ENCODE results near the gene ZNF784. TPM values are rescaled to one million over a fixed set of nuclear protein-coding genes. Genes with fewer than 3 reads are reported as not detected.

The ZNF784 gene
- total RNA-seq, 2 donors from 2014 or later = 2.6 to 4.5 TPM

DNA sequence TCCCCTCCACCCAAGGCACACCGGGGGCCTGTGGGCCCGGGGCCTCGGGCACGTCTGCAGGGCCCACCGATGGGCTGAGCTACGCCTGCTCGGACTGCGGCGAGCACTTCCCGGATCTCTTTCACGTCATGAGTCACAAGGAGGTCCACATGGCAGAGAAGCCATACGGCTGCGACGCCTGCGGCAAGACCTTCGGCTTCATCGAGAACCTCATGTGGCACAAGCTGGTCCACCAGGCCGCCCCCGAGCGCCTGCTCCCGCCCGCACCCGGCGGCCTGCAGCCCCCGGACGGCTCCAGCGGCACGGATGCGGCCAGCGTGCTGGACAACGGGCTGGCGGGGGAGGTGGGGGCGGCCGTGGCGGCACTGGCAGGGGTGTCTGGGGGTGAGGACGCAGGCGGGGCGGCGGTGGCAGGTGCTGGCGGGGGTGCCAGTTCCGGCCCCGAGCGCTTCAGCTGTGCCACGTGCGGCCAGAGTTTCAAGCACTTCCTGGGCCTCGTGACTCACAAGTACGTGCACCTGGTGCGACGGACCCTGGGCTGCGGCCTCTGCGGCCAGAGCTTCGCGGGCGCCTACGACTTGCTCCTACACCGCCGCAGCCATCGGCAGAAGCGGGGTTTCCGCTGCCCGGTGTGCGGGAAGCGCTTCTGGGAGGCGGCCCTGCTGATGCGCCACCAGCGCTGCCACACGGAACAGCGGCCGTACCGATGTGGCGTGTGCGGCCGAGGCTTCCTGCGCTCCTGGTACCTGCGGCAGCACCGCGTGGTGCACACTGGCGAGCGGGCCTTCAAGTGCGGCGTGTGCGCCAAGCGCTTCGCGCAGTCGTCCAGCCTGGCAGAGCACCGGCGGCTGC, 8.6 kb downstream of the ZNF784 start:
- DNase-seq (ENCODE audit: low spot score) = no peak
- Mint-ChIP-seq H3K9me3 (no peaks in the 10 kb centered on the region), H3K27me3 (no peaks in the 10 kb centered on the region), H3K27ac (no peak overlapping the region), H3K4me3 (no peak overlapping the region), H3K4me1 (ENCODE audit: low read depth in 2 of 2) (peaks cover 19 to 28% of the 10 kb centered on the region in 2 donors), H3K36me3 (peaks cover 4% of the 10 kb centered on the region)
- no peak for ATAC-seq

DNA sequence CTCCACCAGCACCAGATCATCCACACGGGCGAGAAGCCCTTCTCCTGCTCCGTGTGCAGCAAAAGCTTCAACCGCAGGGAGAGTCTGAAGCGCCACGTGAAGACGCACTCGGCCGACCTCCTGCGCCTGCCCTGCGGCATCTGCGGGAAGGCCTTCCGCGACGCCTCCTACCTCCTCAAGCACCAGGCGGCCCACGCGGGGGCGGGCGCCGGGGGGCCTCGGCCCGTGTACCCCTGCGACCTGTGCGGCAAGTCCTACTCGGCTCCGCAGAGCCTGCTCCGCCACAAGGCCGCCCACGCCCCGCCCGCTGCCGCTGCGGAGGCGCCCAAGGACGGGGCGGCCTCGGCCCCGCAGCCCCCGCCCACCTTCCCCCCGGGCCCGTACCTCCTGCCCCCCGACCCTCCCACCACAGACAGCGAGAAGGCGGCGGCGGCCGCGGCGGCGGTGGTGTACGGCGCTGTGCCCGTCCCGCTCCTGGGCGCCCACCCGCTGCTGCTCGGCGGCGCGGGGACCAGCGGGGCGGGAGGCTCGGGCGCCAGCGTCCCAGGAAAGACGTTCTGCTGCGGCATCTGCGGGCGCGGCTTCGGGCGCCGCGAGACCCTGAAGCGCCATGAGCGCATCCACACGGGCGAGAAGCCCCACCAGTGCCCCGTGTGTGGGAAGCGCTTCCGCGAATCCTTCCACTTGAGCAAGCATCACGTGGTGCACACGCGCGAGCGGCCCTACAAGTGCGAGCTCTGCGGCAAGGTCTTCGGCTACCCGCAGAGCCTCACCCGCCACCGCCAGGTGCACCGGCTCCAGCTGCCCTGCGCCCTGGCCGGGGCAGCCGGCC, 9.4 kb downstream of the ZNF784 start:
- Mint-ChIP-seq H3K4me1 (ENCODE audit: low read depth in 2 of 2) (peaks cover 13 to 25% of the 10 kb centered on the region in 2 donors), H3K36me3 (peaks cover 4% of the 10 kb centered on the region), H3K27ac (no peak overlapping the region), H3K9me3 (no peaks in the 10 kb centered on the region), H3K4me3 (no peak overlapping the region), H3K27me3 (no peaks in the 10 kb centered on the region)
- ATAC-seq (no peak), DNase-seq (ENCODE audit: low spot score) (no peak)

- Mint-ChIP-seq H3K36me3 (peaks cover 4% of the 10 kb centered on the region), H3K27ac (no peak overlapping the region)
Observed at GRCh38 chr19:55613930-55614710, 10.2 kb downstream of the ZNF784 start.

GRCh38 chr19:55613396-55613795, 11.0 kb downstream of the ZNF784 start:
- Mint-ChIP-seq H3K27me3 (no peaks in the 10 kb centered on the region), H3K36me3 (peaks cover 4% of the 10 kb centered on the region), H3K27ac (no peak overlapping the region), H3K9me3 (no peaks in the 10 kb centered on the region), H3K4me3 (no peak overlapping the region), H3K4me1 (ENCODE audit: low read depth in 2 of 2) (peaks cover 20 to 37% of the 10 kb centered on the region in 2 donors)
- ATAC-seq = no peak
- DNase-seq (ENCODE audit: low spot score) = no peak

More at GRCh38 chr19:55613930-55614710, 10.2 kb downstream of the ZNF784 start:
- Mint-ChIP-seq H3K27me3 (no peaks in the 10 kb centered on the region), H3K4me1 (ENCODE audit: low read depth in 2 of 2) (peaks cover 16 to 33% of the 10 kb centered on the region in 2 donors), H3K4me3 (no peak overlapping the region), H3K9me3 (no peaks in the 10 kb centered on the region)
- ATAC-seq = no peak
- no peak for DNase-seq (ENCODE audit: low spot score)

GRCh38 chr19:55611983-55612645, 12.3 kb downstream of the ZNF784 start:
- Mint-ChIP-seq H3K36me3 (no peaks in the 10 kb centered on the region), H3K27me3 (no peaks in the 10 kb centered on the region), H3K27ac (no peak overlapping the region), H3K9me3 (no peaks in the 10 kb centered on the region), H3K4me1 (ENCODE audit: low read depth in 2 of 2) (peaks cover 30 to 44% of the 10 kb centered on the region in 2 donors), H3K4me3 (no peak overlapping the region)
- ATAC-seq (no peak), DNase-seq (ENCODE audit: low spot score) (no peak)

- Mint-ChIP-seq H3K4me1 (ENCODE audit: low read depth in 2 of 2) (peaks cover 37 to 51% of the 10 kb centered on the region in 2 donors), H3K27ac (peak overlapping the region in 1 of 2 donors; percentile 66), H3K9me3 (no peaks in the 10 kb centered on the region), H3K36me3 (no peaks in the 10 kb centered on the region), H3K4me3 (no peak overlapping the region), H3K27me3 (no peaks in the 10 kb centered on the region)
- no peak for DNase-seq (ENCODE audit: low spot score)
- ATAC-seq = no peak
Observed at GRCh38 chr19:55611300-55611982, 12.9 kb downstream of the ZNF784 start.

- no peaks in the 10 kb centered on the region for H3K27me3 Mint-ChIP-seq
- no peaks in the 10 kb centered on the region for H3K36me3 Mint-ChIP-seq
- DNase-seq (ENCODE audit: low spot score) = no peak
- no peaks in the 10 kb centered on the region for H3K9me3 Mint-ChIP-seq
- H3K4me1 Mint-ChIP-seq (ENCODE audit: low read depth in 2 of 2) = peaks cover 51 to 63% of the 10 kb centered on the region in 2 donors
- no peak for ATAC-seq
- H3K27ac Mint-ChIP-seq = peak overlapping the region in 1 of 2 donors; percentile 66
- no peak overlapping the region for H3K4me3 Mint-ChIP-seq
Observed at GRCh38 chr19:55609326-55609725, 15.0 kb downstream of the ZNF784 start.

DNA sequence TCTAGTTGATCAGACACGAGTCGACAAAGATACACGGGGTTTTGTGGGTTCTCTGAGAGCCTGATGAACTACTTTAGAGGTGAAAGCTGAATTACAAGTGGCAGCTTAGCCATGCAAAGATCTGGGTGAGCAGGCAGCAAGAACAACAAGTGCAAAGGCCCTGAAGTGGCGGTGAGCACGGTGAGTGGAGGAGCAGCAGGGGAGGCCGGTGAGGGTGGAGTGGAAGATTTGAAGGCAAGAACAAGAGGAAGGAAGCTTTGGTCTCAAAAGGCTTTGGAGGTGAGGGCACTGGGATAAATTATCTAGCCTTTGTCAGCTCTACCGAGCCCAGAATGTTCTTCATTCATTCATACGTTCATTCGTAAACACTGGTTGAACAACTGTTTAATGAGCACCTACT, 17.5 kb downstream of the ZNF784 start:
- peaks cover 49 to 64% of the 10 kb centered on the region in 2 donors for H3K4me1 Mint-ChIP-seq (ENCODE audit: low read depth in 2 of 2)
- ATAC-seq (no peak), DNase-seq (ENCODE audit: low spot score) (no peak)
- H3K9me3 Mint-ChIP-seq = no peaks in the 10 kb centered on the region
- H3K4me3 Mint-ChIP-seq = peak overlapping the region; percentile 94
- H3K27ac Mint-ChIP-seq = peak overlapping the region; percentile 88 to 95
- H3K27me3 Mint-ChIP-seq = no peaks in the 10 kb centered on the region
- no peaks in the 10 kb centered on the region for H3K36me3 Mint-ChIP-seq

- ATAC-seq = no peak
Observed at GRCh38 chr19:55606471-55606787, 17.9 kb downstream of the ZNF784 start.

DNA sequence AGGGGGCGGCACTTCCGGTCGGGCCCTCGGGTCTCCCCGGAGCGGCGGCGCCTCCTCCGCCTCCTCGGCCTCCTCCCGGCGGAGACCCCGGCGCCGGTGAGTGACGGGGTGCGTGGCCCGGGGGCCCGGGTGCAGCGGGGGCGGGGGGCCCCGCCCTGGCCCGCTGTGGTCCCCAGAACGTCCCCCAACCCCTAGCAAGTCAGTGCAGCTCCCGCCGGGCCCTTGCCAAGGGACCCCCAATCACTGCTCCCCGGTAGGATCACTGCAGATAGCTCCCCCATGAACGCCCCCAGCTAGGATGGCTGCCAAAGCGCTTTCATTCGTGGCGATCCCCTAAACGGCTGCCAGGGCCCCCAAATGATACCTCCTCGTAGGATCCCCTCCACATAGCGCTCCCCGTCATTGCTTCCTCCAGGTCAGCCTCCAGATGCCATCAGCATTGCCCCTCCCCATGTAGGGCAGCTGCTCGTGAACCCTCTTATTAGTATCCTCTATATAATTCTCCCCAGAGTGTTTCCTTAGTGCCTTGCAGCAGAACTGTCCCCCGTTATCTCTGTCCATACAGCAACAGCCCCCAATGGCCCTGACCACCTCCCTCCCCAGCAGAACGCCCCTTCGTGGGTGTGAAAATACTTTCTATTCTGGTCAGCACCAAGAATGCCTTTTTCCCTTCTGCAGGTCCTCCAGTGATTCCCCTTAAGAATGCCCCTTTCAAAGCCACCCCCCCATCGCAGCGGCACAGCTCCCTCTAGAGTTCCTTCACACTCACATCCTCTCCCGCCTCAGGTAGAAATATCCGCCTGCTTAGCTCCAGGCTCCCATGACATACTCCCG, 18.5 kb downstream of the ZNF784 start, which contains the start of gene ZNF865:
Gene ZNF865, plus strand, starts transcription at position 11 of the 834 bp plus-strand sequence. CDS start 7,972 bp downstream, outside the sequence.
- peak; percentile 82 for DNase-seq (ENCODE audit: low spot score)
- no peaks in the 10 kb centered on the region for H3K27me3 Mint-ChIP-seq
- H3K9me3 Mint-ChIP-seq = no peaks in the 10 kb centered on the region
- H3K36me3 Mint-ChIP-seq = no peaks in the 10 kb centered on the region
- H3K4me3 Mint-ChIP-seq = peak within 1 kb of the TSS; percentile 99
- H3K27ac Mint-ChIP-seq = peak within 1 kb of the TSS; percentile 88 to 95
- peak; percentile 39 to 70 for ATAC-seq
- H3K4me1 Mint-ChIP-seq (ENCODE audit: low read depth in 2 of 2) = peaks cover 55 to 64% of the 10 kb centered on the region in 2 donors

More at GRCh38 chr19:55606471-55606787, 17.9 kb downstream of the ZNF784 start:
- no peaks in the 10 kb centered on the region for H3K27me3 Mint-ChIP-seq
- peak overlapping the region; percentile 88 to 95 for H3K27ac Mint-ChIP-seq
- no peaks in the 10 kb centered on the region for H3K36me3 Mint-ChIP-seq
- no peak for DNase-seq (ENCODE audit: low spot score)
- peak overlapping the region; percentile 94 for H3K4me3 Mint-ChIP-seq
- H3K9me3 Mint-ChIP-seq = no peaks in the 10 kb centered on the region
- H3K4me1 Mint-ChIP-seq (ENCODE audit: low read depth in 2 of 2) = peaks cover 50 to 64% of the 10 kb centered on the region in 2 donors

GRCh38 chr19:55605207-55605636, 19.1 kb downstream of the ZNF784 start:
- Mint-ChIP-seq H3K4me3 (peak overlapping the region; percentile 99), H3K4me1 (ENCODE audit: low read depth in 2 of 2) (peaks cover 57 to 60% of the 10 kb centered on the region in 2 donors), H3K36me3 (no peaks in the 10 kb centered on the region), H3K27ac (peak overlapping the region; percentile 88 to 95), H3K9me3 (no peaks in the 10 kb centered on the region), H3K27me3 (no peaks in the 10 kb centered on the region)
- DNase-seq (ENCODE audit: low spot score) (peak; percentile 99), ATAC-seq (peak; percentile 88 to 91)

Measured in natural killer cell treated with Interleukin-12 subunit alpha and Interleukin-12 subunit beta and Interleukin-15 and Interleukin-18, amount 100 ng/mL, for 72 hours (primary cell).